Suppressor macrophage treated with lipopolysaccharide for 4 hours (primary cell): ENCODE data around the gene TMEM270.

Experiments
- DNase-seq: peaks from one replicate; pipeline ENCODE4 v3.0.0-alpha.2; 2020

TMEM270 gene

GRCh38 chr7:73909051-73909941 is 48.3 kb downstream of the TMEM270 start:
- DNase-seq: peak; percentile 70

- no peak for DNase-seq
Measured at GRCh38 chr7:73909996-73910395, 49.0 kb downstream of the TMEM270 start.

- no peak for DNase-seq
Measured at GRCh38 chr7:73912223-73912622, 51.3 kb downstream of the TMEM270 start.
